ENCODE results near the gene ABCC3. TPM values are rescaled to one million over a fixed set of nuclear protein-coding genes. Genes with fewer than 3 reads are reported as not detected.

Gene ABCC3
- total and polyA plus RNA-seq, 2 of the 8 experiments (the other 6 are each of a cell fraction or from before 2014, with no cell fraction given) = 0.35 to 0.37 TPM

DNA sequence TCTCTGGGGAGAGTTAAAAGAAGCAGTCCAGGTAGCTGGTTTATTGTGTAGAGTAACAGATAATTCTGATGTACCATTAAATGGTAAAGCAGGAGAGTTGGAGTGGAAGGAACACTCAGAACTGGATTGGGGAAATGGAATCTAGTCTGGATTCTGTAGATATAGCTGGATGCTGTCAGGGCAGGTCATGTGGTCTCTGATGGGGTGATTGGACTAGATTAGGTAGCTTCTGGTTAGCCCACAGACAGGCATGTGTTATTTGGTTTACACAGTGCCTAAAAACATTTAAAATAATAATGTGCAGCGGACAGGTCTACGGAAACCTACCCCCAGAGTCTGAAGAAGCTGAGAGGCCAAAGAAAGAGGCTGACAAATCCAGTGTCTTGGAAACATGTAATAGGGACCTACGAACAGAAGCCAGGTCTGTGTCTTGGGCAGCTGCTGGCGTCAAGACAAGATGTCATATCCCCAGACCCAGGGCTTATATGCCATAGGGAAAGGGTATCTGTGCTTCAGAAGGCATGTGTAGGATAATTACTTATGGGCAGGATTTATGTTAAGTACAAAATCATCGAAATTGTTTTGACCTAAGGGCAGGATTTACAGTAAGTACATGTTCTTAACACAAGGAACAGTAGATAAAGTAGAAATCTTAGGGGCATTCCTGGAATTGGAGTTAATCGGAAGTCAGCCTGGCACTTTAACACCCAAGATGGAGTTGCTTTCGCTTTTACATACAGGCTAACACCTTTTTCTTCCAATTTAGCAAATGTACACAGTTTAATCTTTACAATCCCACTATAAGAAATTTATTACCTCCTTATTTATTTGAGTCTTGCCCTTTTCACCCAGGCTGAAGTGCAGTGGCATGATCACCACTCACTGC lies 97.1 kb downstream of the ABCC3 start:
- H4K5ac ChIP-seq (ENCODE audit: insufficient read length, low read depth, low read length) = no peak overlapping the region
- no peak overlapping the region for H4K8ac ChIP-seq (ENCODE audit: extremely low read depth, insufficient read depth, low read length)
- H2BK120ac ChIP-seq (replicated peaks; ENCODE audit: low read depth, low read length) = no peak overlapping the region
- no peak for FAIRE-seq
- no peak overlapping the region for H2BK20ac ChIP-seq (ENCODE audit: low read length)
- no peak overlapping the region for H2BK15ac ChIP-seq (ENCODE audit: low read length)
- CTCF ChIA-PET (ENCODE audit: partially characterized antibody) = no interaction called here
- no peak overlapping the region for H2BK12ac ChIP-seq (ENCODE audit: low read depth, low read length)
- no peak overlapping the region for H3K14ac ChIP-seq (ENCODE audit: insufficient read length)
- peak; percentile 34; the same call in 1 of the 2 replicates for TF ChIP-seq POLR2AphosphoS5 (IDR thresholded peaks at IDR 0.05; ENCODE audit: low read depth, low read length)
- TF ChIP-seq SIRT6 (IDR thresholded peaks at IDR 0.05; ENCODE audit: low read length) = no peak
- no peak overlapping the region for H2AK5ac ChIP-seq (ENCODE audit: low read depth, low read length)
- 91% methylated on average over 7 of the region's 7 CpGs; no CpG with 5 or more reads in 1 of the 2 experiments for WGBS, 2 experiments (ENCODE audit: extremely low coverage in 1 of 2, insufficient coverage in 1 of 2, insufficient read length in 1 of 2, insufficient replicate concordance in 2 of 2, low coverage in 1 of 2, low lambda C conversion rate in 2 of 2, missing lambda C conversion rate in 1 of 2)
- no peak for DNase-seq (ENCODE audit: low read depth in 1 of 2, low spot score in 2 of 2)
- no peaks in the 10 kb centered on the region for H3K9me3 ChIP-seq (ENCODE audit: insufficient read depth in 2 of 2, low read depth in 1 of 2, low read length in 1 of 2)
- peaks cover 4% of the 10 kb centered on the region; the same call in 1 of the 2 replicates for H3K79me1 ChIP-seq (ENCODE audit: low read depth, low read length)
- H3K4me3 ChIP-seq (ENCODE audit: extremely low read depth in 1 of 4, insufficient read depth in 2 of 4, low read depth in 3 of 4, low read length in 4 of 4) = no peak overlapping the region
- H3K4me1 ChIP-seq (replicated peaks in 1 of 4; ENCODE audit: control insufficient read depth in 3 of 4, insufficient read depth in 4 of 4, low read length in 3 of 4) = peaks cover 0 to 4% (median 2%) of the 10 kb centered on the region in 4 experiments; a peak in 2 of 7 replicates
- peaks cover 20 to 21% of the 10 kb centered on the region in 2 experiments for H4K20me1 ChIP-seq (replicated peaks in 1 of 2; ENCODE audit: control insufficient read depth in 1 of 2, insufficient read depth in 2 of 2, low read length in 2 of 2)
- no peak overlapping the region for H4K91ac ChIP-seq (replicated peaks; ENCODE audit: insufficient read length, low read length)
- no peak overlapping the region for H3K4me2 ChIP-seq (ENCODE audit: insufficient read depth in 1 of 2, low read depth in 2 of 2, low read length in 2 of 2)
- no peak overlapping the region for H3K9ac ChIP-seq (replicated peaks in 1 of 4; ENCODE audit: extremely low read depth in 1 of 4, low read depth in 3 of 4, low read length in 3 of 4)
- H3K23ac ChIP-seq (ENCODE audit: insufficient read length) = no peak overlapping the region
- no peaks in the 10 kb centered on the region for H3K23me2 ChIP-seq (ENCODE audit: low read depth, low read length)
- no peak overlapping the region for H3K27ac ChIP-seq (ENCODE audit: low read depth, low read length)
- H3K56ac ChIP-seq (replicated peaks; ENCODE audit: insufficient read length, low read depth, low read length) = no peak overlapping the region
- no peak overlapping the region for H2BK5ac ChIP-seq (ENCODE audit: low read depth, low read length)
- H2AFZ ChIP-seq (ENCODE audit: low read length) = no peak overlapping the region
- no peak overlapping the region for H3K4ac ChIP-seq (replicated peaks; ENCODE audit: insufficient read length, low read depth, low read length)
- peaks cover 0 to 4% (median 0%) of the 10 kb centered on the region in 4 experiments; a peak in 1 of 8 replicates for H3K36me3 ChIP-seq (ENCODE audit: control insufficient read depth in 2 of 4, insufficient read depth in 4 of 4, low read length in 3 of 4)
- POLR2A ChIA-PET (ENCODE audit: partially characterized antibody) = interaction anchor here (1.0 to 1.4 kb wide), 2 partner anchors 11 to 13 kb away, joined by 3 to 8 read pairs; partner anchors contain the start of gene LUC7L3
- H3K27me3 ChIP-seq (replicated peaks in 1 of 4; ENCODE audit: control insufficient read depth in 3 of 4, extremely low read depth in 1 of 4, insufficient read depth in 3 of 4, low read length in 3 of 4) = no peaks in the 10 kb centered on the region
- H3K18ac ChIP-seq (ENCODE audit: extremely low read depth, low read length) = no peak overlapping the region
- peaks cover 59 to 97% of the 10 kb centered on the region in 2 experiments for H3K79me2 ChIP-seq (ENCODE audit: control insufficient read depth in 1 of 2, insufficient read depth in 2 of 2, low read length in 2 of 2)

All from H1 (cell line).